ENCODE measurements around the gene KIAA1217.

The KIAA1217 gene

DNA sequence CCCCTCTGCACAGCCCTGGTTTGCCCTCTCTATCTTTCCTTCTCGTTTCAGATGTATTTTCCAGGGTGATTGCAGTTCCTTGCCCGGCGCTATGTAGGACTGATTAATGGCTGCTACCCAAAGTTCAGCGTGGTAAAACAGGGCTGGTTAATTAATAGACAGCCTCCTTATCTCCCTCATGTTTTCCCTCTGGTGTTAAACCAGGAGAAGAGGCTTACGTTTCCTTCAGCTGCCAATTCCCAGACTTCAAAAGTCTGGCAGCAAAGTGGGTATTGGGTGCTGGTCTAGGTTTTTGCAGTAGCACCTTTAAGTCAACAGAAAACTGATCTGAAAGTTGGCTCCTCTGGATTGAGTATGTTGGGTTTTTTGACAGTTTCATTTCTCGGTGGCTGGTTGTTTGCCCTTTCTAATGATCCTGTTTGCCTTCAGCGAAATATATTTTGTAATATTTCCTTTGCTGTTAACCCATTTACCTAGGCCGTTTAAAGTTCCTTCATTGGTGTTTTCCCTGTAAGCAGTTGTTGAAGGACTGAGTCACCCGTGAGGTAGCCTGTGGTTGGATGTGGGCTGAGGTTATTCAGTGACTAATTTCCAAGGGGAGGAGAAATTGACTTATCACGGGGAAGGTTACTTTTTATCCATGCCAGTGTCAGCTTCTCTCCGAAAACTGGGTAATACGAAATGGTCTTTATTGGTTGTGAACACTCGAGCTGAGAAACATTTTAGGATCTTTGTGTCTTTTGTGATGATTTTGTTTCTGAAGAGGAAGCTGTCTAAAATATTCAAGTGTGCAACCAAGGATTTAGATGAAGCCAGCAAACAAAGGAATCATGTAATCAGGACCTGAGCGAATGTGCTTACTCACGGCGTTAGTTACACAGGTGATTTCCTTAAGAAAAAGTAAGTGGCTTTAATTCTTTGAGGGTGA is 257.2 kb downstream of the KIAA1217 start:
- Histone ChIP-seq H3K9ac (ENCODE audit: low read length) (no peak overlapping the region), H3K4ac (ENCODE audit: low read depth, low read length) (no peak overlapping the region), H3K27me3 (ENCODE audit: insufficient read depth, low read length) (no peaks in the 10 kb centered on the region), H3K36me3 (ENCODE audit: control insufficient read depth in 1 of 2, insufficient read depth in 2 of 2, low read length in 2 of 2) (peaks cover 15 to 19% of the 10 kb centered on the region in 2 experiments), H3K4me2 (ENCODE audit: low read length) (no peak overlapping the region), H3K18ac (ENCODE audit: low read length) (no peak overlapping the region), H3K79me1 (ENCODE audit: low read length) (peaks cover 5% of the 10 kb centered on the region), H4K8ac (ENCODE audit: low read depth, low read length) (peak overlapping the region; percentile 5), H3K27ac (ENCODE audit: low read depth, low read length) (peak overlapping the region; percentile 3), H3K4me1 (ENCODE audit: control insufficient read depth in 1 of 2, insufficient read depth in 2 of 2, low read length in 2 of 2) (peaks cover 21 to 23% of the 10 kb centered on the region in 2 experiments), H2BK120ac (ENCODE audit: insufficient read depth, low read length, poor library complexity) (no peak overlapping the region), H3K9me3 (ENCODE audit: insufficient read depth, low read depth, low read length) (no peaks in the 10 kb centered on the region), H2BK5ac (ENCODE audit: low read depth, low read length, poor library complexity) (no peak overlapping the region), H3K4me3 (ENCODE audit: low read depth, low read length) (no peak overlapping the region), H4K12ac (ENCODE audit: low read depth, low read length) (no peak overlapping the region), H2AK5ac (ENCODE audit: low read length) (no peak overlapping the region), H2AFZ (ENCODE audit: insufficient read depth, low read length, poor library complexity) (no peak overlapping the region), H3K23ac (ENCODE audit: low read length) (no peak overlapping the region), H3K14ac (ENCODE audit: low read length) (no peak overlapping the region), H4K91ac (ENCODE audit: low read depth, low read length) (no peak overlapping the region), H3K79me2 (ENCODE audit: control insufficient read depth, insufficient read depth, low read length, poor library complexity) (peaks cover 2% of the 10 kb centered on the region), H2BK12ac (ENCODE audit: low read length) (no peak overlapping the region)
- DNase-seq, result peak; percentile 73 to 76
- no CpG with 5 or more reads among the region's 16 CpGs for WGBS (ENCODE audit: extremely low coverage, insufficient coverage, insufficient read length)

DNA sequence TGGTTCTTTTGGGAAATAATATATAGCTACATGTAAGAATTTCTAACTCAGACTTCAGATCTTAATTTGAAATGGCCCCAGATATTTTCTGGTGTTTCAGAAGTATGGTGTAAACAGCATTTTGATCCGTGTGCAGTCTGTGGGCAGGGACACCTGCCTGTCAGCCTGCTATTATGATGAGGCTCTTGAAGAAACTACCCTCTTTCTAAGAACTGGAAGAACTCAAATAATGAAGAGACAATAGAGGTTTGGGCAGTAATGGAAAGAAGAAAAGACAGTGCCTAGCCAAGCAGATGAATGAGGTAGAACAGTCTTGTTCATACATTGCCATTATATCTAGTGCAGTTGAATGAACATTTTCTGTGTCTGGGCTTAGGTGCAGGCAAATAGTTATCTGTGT is 258.2 kb downstream of the KIAA1217 start:
- no peak overlapping the region for H2AFZ ChIP-seq (ENCODE audit: insufficient read depth, low read length, poor library complexity)
- no peak overlapping the region for H2AK5ac ChIP-seq (ENCODE audit: low read length)
- H4K12ac ChIP-seq (ENCODE audit: low read depth, low read length), result no peak overlapping the region
- H2BK12ac ChIP-seq (ENCODE audit: low read length), result no peak overlapping the region
- H3K4me1 ChIP-seq (ENCODE audit: control insufficient read depth in 1 of 2, insufficient read depth in 2 of 2, low read length in 2 of 2), result peaks cover 21 to 23% of the 10 kb centered on the region in 2 experiments
- H3K9me3 ChIP-seq (ENCODE audit: insufficient read depth, low read depth, low read length), result no peaks in the 10 kb centered on the region
- H2BK5ac ChIP-seq (ENCODE audit: low read depth, low read length, poor library complexity), result no peak overlapping the region
- no peak overlapping the region for H2BK120ac ChIP-seq (ENCODE audit: insufficient read depth, low read length, poor library complexity)
- H3K18ac ChIP-seq (ENCODE audit: low read length), result no peak overlapping the region
- peaks cover 5% of the 10 kb centered on the region for H3K79me1 ChIP-seq (ENCODE audit: low read length)
- H3K4ac ChIP-seq (ENCODE audit: low read depth, low read length), result no peak overlapping the region
- H4K91ac ChIP-seq (ENCODE audit: low read depth, low read length), result no peak overlapping the region
- no peaks in the 10 kb centered on the region for H3K27me3 ChIP-seq (ENCODE audit: insufficient read depth, low read length)
- H3K36me3 ChIP-seq (ENCODE audit: control insufficient read depth in 1 of 2, insufficient read depth in 2 of 2, low read length in 2 of 2), result peaks cover 15 to 19% of the 10 kb centered on the region in 2 experiments
- no peak overlapping the region for H4K8ac ChIP-seq (ENCODE audit: low read depth, low read length)
- H3K27ac ChIP-seq (ENCODE audit: low read depth, low read length), result no peak overlapping the region
- H3K4me3 ChIP-seq (ENCODE audit: low read depth, low read length), result no peak overlapping the region
- peaks cover 2% of the 10 kb centered on the region for H3K79me2 ChIP-seq (ENCODE audit: control insufficient read depth, insufficient read depth, low read length, poor library complexity)
- H3K9ac ChIP-seq (ENCODE audit: low read length), result no peak overlapping the region
- no peak overlapping the region for H3K14ac ChIP-seq (ENCODE audit: low read length)
- no CpG with 5 or more reads among the region's 1 CpG for WGBS (ENCODE audit: extremely low coverage, insufficient coverage, insufficient read length)
- H3K4me2 ChIP-seq (ENCODE audit: low read length), result no peak overlapping the region
- no peak for DNase-seq
- no peak overlapping the region for H3K23ac ChIP-seq (ENCODE audit: low read length)

DNA sequence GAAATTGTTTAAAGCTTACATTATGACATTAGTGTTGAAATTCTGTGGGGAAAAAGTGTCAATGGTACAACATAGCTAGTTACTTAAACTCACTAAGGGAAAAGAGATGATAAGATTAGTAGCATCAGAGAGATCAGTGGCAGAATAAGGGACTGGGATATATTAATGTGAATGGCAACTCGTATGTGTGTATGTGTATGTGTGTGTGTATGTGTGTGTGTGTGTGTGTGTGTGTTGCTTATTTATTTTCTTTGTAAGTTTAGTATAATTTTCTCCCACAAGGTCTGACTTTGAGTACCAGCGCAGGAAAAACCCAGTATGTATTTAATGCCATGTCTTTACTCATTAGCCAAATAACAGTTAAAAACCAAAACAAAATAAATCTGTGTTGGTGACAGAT is 258.7 kb downstream of the KIAA1217 start:
- no peak overlapping the region for H2BK12ac ChIP-seq (ENCODE audit: low read length)
- no peak overlapping the region for H4K8ac ChIP-seq (ENCODE audit: low read depth, low read length)
- no peak overlapping the region for H2AFZ ChIP-seq (ENCODE audit: insufficient read depth, low read length, poor library complexity)
- no peak overlapping the region for H2BK120ac ChIP-seq (ENCODE audit: insufficient read depth, low read length, poor library complexity)
- H3K27ac ChIP-seq (ENCODE audit: low read depth, low read length), result no peak overlapping the region
- no peak overlapping the region for H4K12ac ChIP-seq (ENCODE audit: low read depth, low read length)
- H3K14ac ChIP-seq (ENCODE audit: low read length), result no peak overlapping the region
- H3K27me3 ChIP-seq (ENCODE audit: insufficient read depth, low read length), result no peaks in the 10 kb centered on the region
- no CpG with 5 or more reads among the region's 2 CpGs for WGBS (ENCODE audit: extremely low coverage, insufficient coverage, insufficient read length)
- no peak for DNase-seq
- peaks cover 5% of the 10 kb centered on the region for H3K79me1 ChIP-seq (ENCODE audit: low read length)
- peaks cover 21% of the 10 kb centered on the region in 2 experiments for H3K4me1 ChIP-seq (ENCODE audit: control insufficient read depth in 1 of 2, insufficient read depth in 2 of 2, low read length in 2 of 2)
- no peak overlapping the region for H3K9ac ChIP-seq (ENCODE audit: low read length)
- no peak overlapping the region for H2BK5ac ChIP-seq (ENCODE audit: low read depth, low read length, poor library complexity)
- no peak overlapping the region for H3K23ac ChIP-seq (ENCODE audit: low read length)
- H3K9me3 ChIP-seq (ENCODE audit: insufficient read depth, low read depth, low read length), result no peaks in the 10 kb centered on the region
- H4K91ac ChIP-seq (ENCODE audit: low read depth, low read length), result no peak overlapping the region
- peaks cover 12 to 16% of the 10 kb centered on the region in 2 experiments for H3K36me3 ChIP-seq (ENCODE audit: control insufficient read depth in 1 of 2, insufficient read depth in 2 of 2, low read length in 2 of 2)
- no peak overlapping the region for H3K4ac ChIP-seq (ENCODE audit: low read depth, low read length)
- H3K4me3 ChIP-seq (ENCODE audit: low read depth, low read length), result no peak overlapping the region
- H3K18ac ChIP-seq (ENCODE audit: low read length), result no peak overlapping the region
- no peak overlapping the region for H2AK5ac ChIP-seq (ENCODE audit: low read length)
- peaks cover 2% of the 10 kb centered on the region for H3K79me2 ChIP-seq (ENCODE audit: control insufficient read depth, insufficient read depth, low read length, poor library complexity)
- H3K4me2 ChIP-seq (ENCODE audit: low read length), result no peak overlapping the region

DNA sequence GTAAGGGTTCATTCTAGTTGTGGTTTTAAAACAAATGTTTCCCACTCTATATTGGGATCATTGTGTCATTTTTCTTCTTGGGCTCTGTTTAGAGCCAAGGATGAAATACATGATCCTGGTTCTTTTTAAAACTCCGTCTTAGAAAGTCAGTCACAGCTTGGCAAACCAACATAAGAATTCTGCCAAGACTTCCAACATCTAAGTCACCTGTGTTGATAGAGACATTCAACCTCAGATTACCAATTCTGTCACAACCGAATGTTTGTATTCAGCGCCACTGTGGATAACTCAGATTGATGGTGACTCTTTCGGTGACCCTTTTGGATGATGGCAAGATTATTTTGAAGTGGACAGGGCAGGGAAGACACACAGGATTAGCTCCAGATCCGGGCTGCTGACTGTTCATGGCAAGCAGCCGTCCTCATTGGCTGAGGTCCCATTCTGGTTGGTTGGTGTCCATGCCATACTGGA is 259.4 kb downstream of the KIAA1217 start:
- no CpG with 5 or more reads among the region's 6 CpGs for WGBS (ENCODE audit: extremely low coverage, insufficient coverage, insufficient read length)
- DNase-seq, result no peak

More for the DNA sequence above, 259.4 kb downstream of the KIAA1217 start:
- no peak overlapping the region for H3K14ac ChIP-seq (ENCODE audit: low read length)
- H2AK5ac ChIP-seq (ENCODE audit: low read length), result no peak overlapping the region
- H3K4me1 ChIP-seq (ENCODE audit: control insufficient read depth in 1 of 2, insufficient read depth in 2 of 2, low read length in 2 of 2), result peaks cover 18 to 21% of the 10 kb centered on the region in 2 experiments
- no peak overlapping the region for H2BK12ac ChIP-seq (ENCODE audit: low read length)
- H2BK120ac ChIP-seq (ENCODE audit: insufficient read depth, low read length, poor library complexity), result no peak overlapping the region
- H3K4me3 ChIP-seq (ENCODE audit: low read depth, low read length), result no peak overlapping the region
- H2AFZ ChIP-seq (ENCODE audit: insufficient read depth, low read length, poor library complexity), result no peak overlapping the region
- H3K23ac ChIP-seq (ENCODE audit: low read length), result no peak overlapping the region
- no peak overlapping the region for H3K4me2 ChIP-seq (ENCODE audit: low read length)
- H3K27me3 ChIP-seq (ENCODE audit: insufficient read depth, low read length), result no peaks in the 10 kb centered on the region
- H3K18ac ChIP-seq (ENCODE audit: low read length), result no peak overlapping the region
- H3K9ac ChIP-seq (ENCODE audit: low read length), result no peak overlapping the region
- H3K36me3 ChIP-seq (ENCODE audit: control insufficient read depth in 1 of 2, insufficient read depth in 2 of 2, low read length in 2 of 2), result peaks cover 15 to 23% of the 10 kb centered on the region in 2 experiments
- H3K79me2 ChIP-seq (ENCODE audit: control insufficient read depth, insufficient read depth, low read length, poor library complexity), result peaks cover 2% of the 10 kb centered on the region
- peaks cover 5% of the 10 kb centered on the region for H3K79me1 ChIP-seq (ENCODE audit: low read length)
- no peaks in the 10 kb centered on the region for H3K9me3 ChIP-seq (ENCODE audit: insufficient read depth, low read depth, low read length)
- no peak overlapping the region for H3K4ac ChIP-seq (ENCODE audit: low read depth, low read length)
- H3K27ac ChIP-seq (ENCODE audit: low read depth, low read length), result no peak overlapping the region
- no peak overlapping the region for H2BK5ac ChIP-seq (ENCODE audit: low read depth, low read length, poor library complexity)
- H4K8ac ChIP-seq (ENCODE audit: low read depth, low read length), result no peak overlapping the region
- no peak overlapping the region for H4K91ac ChIP-seq (ENCODE audit: low read depth, low read length)
- no peak overlapping the region for H4K12ac ChIP-seq (ENCODE audit: low read depth, low read length)
